ENCODE data around the gene FBXO9. TPM values are rescaled to one million over a fixed set of nuclear protein-coding genes. Genes with fewer than 3 reads are reported as not detected.

FBXO9 gene
- total RNA-seq, 2 donors from 2014 or later, result 33.3 to 55.5 TPM

DNA sequence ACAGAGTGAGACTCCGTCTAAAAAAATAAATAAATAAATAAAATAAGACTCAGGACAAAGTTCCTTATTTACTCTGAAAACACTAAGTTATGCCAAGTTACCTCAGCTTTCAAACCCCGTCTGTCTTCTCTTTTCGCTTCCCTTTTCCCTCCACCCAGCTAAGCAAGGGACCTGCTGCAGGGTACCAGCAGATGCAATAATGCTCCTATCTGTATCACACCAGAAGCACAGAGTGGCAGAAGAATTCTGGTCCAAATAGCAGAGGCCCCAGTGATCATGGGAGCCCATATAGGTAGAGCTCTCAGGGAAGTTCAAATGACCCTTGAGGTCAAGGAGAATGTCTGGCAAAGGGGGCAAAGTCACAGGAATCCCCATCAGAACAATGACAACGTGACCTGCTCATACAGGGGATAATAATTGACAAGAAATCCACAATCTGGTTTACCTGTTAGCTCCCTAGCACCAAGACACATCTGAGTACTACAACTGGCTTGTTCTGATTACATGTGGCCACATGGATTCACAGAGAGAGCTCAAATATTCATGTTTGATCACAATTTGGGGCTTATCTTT is 74.7 kb downstream of the FBXO9 start:
- no peaks in the 10 kb centered on the region for H3K9me3 Mint-ChIP-seq
- DNase-seq (ENCODE audit: low spot score in 2 of 2), result no peak
- no peak for ATAC-seq
- no peak overlapping the region for H3K27ac Mint-ChIP-seq
- no peaks in the 10 kb centered on the region for H3K36me3 Mint-ChIP-seq

- ATAC-seq (no peak), DNase-seq (ENCODE audit: low spot score in 2 of 2) (no peak)
- no peak overlapping the region for H3K27ac Mint-ChIP-seq
- H3K9me3 Mint-ChIP-seq, result no peaks in the 10 kb centered on the region
- no peaks in the 10 kb centered on the region for H3K36me3 Mint-ChIP-seq
Measured at GRCh38 chr6:53142810-53143209, 77.6 kb downstream of the FBXO9 start.

DNA sequence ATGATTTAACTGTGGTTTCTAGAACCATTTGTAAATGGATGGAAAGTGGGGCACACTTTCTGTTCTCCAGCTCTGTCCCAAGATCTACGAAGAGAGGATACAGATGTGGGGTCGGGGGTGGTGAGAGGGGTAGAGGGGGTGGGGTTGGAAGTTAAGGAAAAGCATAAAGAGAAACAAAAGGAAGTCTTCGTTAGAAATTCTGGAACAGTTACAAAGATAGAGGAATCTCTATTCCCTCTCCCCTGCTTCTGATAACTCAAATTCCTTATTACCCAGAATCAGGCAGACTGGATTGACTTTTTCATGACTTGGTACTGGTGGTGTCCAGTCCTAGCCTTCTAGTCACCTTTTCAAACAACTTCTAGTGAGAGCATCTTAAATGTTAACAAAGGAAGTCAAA is 78.5 kb downstream of the FBXO9 start:
- DNase-seq (ENCODE audit: low spot score in 2 of 2) (no peak), ATAC-seq (no peak)
- no peaks in the 10 kb centered on the region for H3K9me3 Mint-ChIP-seq
- H3K27ac Mint-ChIP-seq, result no peak overlapping the region
- H3K36me3 Mint-ChIP-seq, result no peaks in the 10 kb centered on the region

DNA sequence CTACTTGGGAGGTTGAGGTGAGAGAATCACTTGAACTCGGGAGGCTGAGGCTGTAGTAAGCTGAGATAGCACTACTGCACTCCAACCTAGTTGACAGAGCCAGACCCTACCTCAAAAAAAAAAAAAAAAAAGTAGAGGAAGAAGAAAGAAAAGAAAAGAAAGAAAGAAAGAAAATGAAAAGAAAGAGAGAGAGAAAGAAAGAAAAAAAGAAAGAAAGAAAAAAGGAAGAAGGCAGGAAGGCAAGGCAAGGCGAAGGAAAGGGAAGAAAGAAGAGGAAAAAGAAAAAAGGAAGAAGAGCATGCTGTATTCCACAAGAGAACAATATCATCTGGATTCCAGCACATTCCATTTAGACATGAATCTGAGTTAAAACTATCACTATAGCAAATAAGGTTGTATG is 79.6 kb downstream of the FBXO9 start:
- H3K27ac Mint-ChIP-seq, result no peak overlapping the region
- DNase-seq (ENCODE audit: low spot score in 2 of 2) (no peak), ATAC-seq (no peak)
- H3K36me3 Mint-ChIP-seq, result no peaks in the 10 kb centered on the region
- no peaks in the 10 kb centered on the region for H3K9me3 Mint-ChIP-seq

GRCh38 chr6:53148684-53149083 is 83.5 kb downstream of the FBXO9 start, which contains the start of gene GCM1:
Gene GCM1, minus strand, starts transcription at chr6:53148841. Its CDS starts 3,209 bp downstream, at chr6:53145632.
- Mint-ChIP-seq H3K27ac (no peak within 1 kb of the TSS), H3K36me3 (no peaks in the 10 kb centered on the region), H3K9me3 (no peaks in the 10 kb centered on the region)
- DNase-seq (ENCODE audit: low spot score in 2 of 2) (no peak), ATAC-seq (no peak)

Other genes starting within 250 kb of the FBXO9 start
- gene GSTA5, start 224.6 kb upstream of the FBXO9 start, total RNA-seq, result not detected
- gene GSTA3, start 155.7 kb upstream of the FBXO9 start, total RNA-seq, result not detected
- gene GSTA4, start 70.1 kb upstream of the FBXO9 start, total RNA-seq, result 1 to 10 TPM; 3.0 to 7.9 TPM
- gene CILK1, start 3.6 kb upstream of the FBXO9 start, total RNA-seq, result 1 to 10 TPM; 2.6 to 6.8 TPM
- gene GCM1, start 83.4 kb downstream of the FBXO9 start, total RNA-seq, result under 1 TPM in 1 of 2 donors, not detected in 1; 0.07 TPM

Data from activated naive CD4-positive, alpha-beta T cell treated with anti-CD3 and anti-CD28 coated beads, Interleukin-2, amount 50 U/mL, for 72 hours (primary cell).